Tibial nerve (tissue), 3 donors: ENCODE results near the gene ATF7IP.

Source experiments
- CTCF ChIP-seq, 5 experiments: fragments of 200-600 bp in 3 of 5; fragments of 450-650 bp in 2 of 5; sonication (generic) in 3 of 5; IDR thresholded peaks; one replicate each; pipeline ENCODE4 v1.5.1; 2016 to 2019; ENCODE audit warnings: antibody characterized with exemption in 5 of 5, mild to moderate bottlenecking in 3 of 5, moderate library complexity in 2 of 5
- POLR2A ChIP-seq, 2 donors: fragments of 450-650 bp; IDR thresholded peaks; one replicate each; pipeline ENCODE4 v1.6.1; 2017; ENCODE audit warnings: antibody characterized with exemption in 2 of 2, mild to moderate bottlenecking in 2 of 2, moderate library complexity in 2 of 2

- TF ChIP-seq POLR2A (IDR thresholded peaks at IDR 0.05) (no peak), CTCF (IDR thresholded peaks at IDR 0.05) (no peak)
These were observed 149.5 kb downstream of the ATF7IP start for GRCh38 chr12:14514946-14515345.
